NCI-H146 treated with DMSO at 0.1 percent for 48 hours (cell line): ENCODE data around the gene TSPY4.
"Not testable (repeated sequence)": the region's sequence is repeated elsewhere in the genome, so short reads cannot be mapped to it uniquely, and the experiment has no call there.

Experiments
- DNase-seq: peaks from one replicate; lab custom pipeline; 2025; ENCODE audit not compliant: unreplicated experiment; lab: John Stamatoyannopoulos, UW

TSPY4 gene

GRCh38 chrY:9337164-9337563, at the start of gene TSPY4:
Gene TSPY4, plus strand, starts transcription at chrY:9337464. Its CDS starts 46 bp downstream, at chrY:9337510.
- DNase-seq: not testable (repeated sequence)

- DNase-seq: no peak
Measured at GRCh38 chrY:9320996-9321395, 16.3 kb upstream of the TSPY4 start.

GRCh38 chrY:9357497-9357896, 20.2 kb downstream of the TSPY4 start, which contains the start of gene TSPY8:
Gene TSPY8, plus strand, starts transcription at chrY:9357797. Its CDS starts 46 bp downstream, at chrY:9357843.
- not testable (repeated sequence) for DNase-seq
